Measurements from ENCODE around the gene MLLT10. TPM values are rescaled to one million over a fixed set of nuclear protein-coding genes. Genes with fewer than 3 reads are reported as not detected.

Gene MLLT10
- total and polyA plus RNA-seq, 2 of the 8 experiments (the other 6 are each of a cell fraction or from before 2014, with no cell fraction given) = 53.1 to 62.1 TPM

- TF ChIP-seq CHD7 (IDR thresholded peaks at IDR 0.05; ENCODE audit: insufficient replicate concordance, low read length) = no peak
- TF ChIP-seq ATF2 (IDR thresholded peaks at IDR 0.05; ENCODE audit: low read length) = no peak
- no peak for TF ChIP-seq RFX5 (IDR thresholded peaks at IDR 0.05; ENCODE audit: borderline replicate concordance, low read depth, low read length)
- TF ChIP-seq MAFK (IDR thresholded peaks at IDR 0.05; ENCODE audit: low read depth, low read length) = no peak
- TF ChIP-seq JUN (IDR thresholded peaks at IDR 0.05; ENCODE audit: low read depth, low read length) = no peak
These were observed 207.0 kb downstream of the MLLT10 start (continued) for GRCh38 chr10:21740989-21741388.
